CD4-positive, alpha-beta T cell treated with Interleukin-6 at 100 ng/mL for 8 hours (primary cell): ENCODE results near the gene SIGLEC1.

Experiments
- DNase-seq: peaks from one replicate; pipeline ENCODE4 v3.0.0-alpha.2; 2020; ENCODE audit warnings: mixed read lengths, low spot score

Gene SIGLEC1

GRCh38 chr20:3701061-3701998, 11.1 kb downstream of the SIGLEC1 start:
- no peak for DNase-seq

GRCh38 chr20:3699037-3699436, 13.4 kb downstream of the SIGLEC1 start:
- DNase-seq: no peak

- DNase-seq: no peak
These were observed 13.8 kb downstream of the SIGLEC1 start for GRCh38 chr20:3698591-3699001.

GRCh38 chr20:3697588-3698305, 14.7 kb downstream of the SIGLEC1 start:
- DNase-seq: no peak

DNA sequence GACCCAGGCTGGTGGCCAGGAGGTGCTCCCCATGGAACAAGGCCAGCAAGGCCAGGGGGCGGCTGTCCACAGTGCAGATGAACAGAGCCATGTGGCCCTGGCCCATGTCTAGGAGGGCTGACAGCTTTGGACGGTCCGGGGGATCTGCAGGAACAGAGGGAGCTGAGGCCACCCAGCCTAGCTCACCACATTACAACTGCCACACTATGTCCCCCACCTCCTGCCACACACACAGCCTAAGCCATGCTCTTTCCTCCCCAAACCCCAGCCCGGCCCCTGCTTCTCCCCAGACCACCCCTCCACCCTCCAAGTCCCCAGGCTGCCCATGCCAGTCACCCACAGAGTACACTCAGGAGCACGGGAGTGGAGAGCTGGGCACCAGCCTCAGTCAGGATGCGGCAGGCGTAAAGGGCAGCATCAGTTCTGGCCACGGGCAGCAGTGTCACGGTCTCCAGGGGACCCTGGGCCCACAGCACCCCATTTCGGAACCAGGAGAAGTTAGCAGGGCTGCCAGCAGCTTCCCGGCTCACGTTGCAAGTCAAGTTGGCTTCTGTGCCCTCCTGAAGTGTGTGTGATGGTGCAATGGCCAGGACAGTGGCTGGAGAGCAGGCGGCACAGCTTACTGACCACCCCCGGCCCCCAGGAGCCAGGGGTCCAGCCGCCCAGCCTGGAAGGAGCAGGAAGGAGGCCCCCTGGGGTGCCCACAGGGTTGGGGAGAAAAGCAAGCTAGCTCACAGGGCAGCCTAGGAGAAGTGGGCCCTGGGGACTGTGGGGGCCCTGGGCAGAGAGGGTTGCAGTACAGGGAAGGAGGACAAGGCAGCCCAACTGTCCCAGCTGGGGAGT, 15.4 kb downstream of the SIGLEC1 start:
- DNase-seq: no peak

GRCh38 chr20:3696200-3696599, 16.2 kb downstream of the SIGLEC1 start:
- no peak for DNase-seq

DNA sequence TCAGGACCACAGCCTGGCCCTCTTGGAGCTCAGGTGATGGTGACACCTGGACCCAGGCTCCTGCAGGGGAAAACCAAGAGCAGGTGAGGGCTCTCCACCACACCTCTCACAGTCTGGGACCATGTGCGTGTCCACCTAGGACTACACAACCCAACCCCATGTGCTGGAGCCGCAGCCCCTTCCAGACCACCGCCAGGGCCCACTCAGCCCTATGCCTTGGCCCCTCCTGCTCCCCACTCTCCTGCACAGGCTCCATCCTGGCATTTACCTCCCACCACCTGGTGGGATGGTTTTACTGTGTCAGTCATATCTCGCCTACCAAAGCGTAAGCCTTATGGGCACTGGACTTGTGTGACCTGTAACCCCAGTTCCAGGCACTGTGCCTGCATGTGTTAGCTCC, 17.5 kb downstream of the SIGLEC1 start:
- DNase-seq: no peak

- no peak for DNase-seq
These were observed 19.0 kb downstream of the SIGLEC1 start for GRCh38 chr20:3693376-3693775.

DNA sequence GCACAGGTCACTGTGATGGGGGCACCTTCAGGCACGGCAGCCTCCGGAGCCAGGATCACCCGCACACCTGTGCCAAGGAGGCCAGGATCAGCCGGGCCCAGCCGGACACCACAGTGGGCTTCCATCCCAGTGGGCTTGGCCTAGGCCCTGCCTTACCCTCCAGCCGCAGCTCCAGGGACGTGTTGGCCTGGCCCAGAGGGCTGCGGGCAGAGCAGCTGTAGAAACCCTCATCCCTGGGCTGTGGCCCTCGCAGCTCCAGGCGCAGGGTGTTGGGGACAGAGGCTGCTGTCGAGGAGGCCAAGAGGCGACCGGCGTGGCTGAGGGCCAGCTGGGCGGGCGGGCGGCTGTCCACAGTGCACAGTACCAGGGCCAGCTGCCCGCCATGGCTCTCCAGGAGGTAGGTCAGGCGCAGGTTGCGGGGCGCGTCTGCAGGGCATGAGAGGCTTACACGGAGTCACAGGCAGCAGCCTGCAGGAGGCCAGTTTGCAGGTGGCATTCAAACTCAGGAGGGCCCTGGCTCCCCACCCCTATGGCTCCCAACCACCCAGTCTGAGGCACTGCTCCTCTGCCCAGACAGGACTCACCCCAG, 19.6 kb downstream of the SIGLEC1 start:
- DNase-seq: no peak

DNA sequence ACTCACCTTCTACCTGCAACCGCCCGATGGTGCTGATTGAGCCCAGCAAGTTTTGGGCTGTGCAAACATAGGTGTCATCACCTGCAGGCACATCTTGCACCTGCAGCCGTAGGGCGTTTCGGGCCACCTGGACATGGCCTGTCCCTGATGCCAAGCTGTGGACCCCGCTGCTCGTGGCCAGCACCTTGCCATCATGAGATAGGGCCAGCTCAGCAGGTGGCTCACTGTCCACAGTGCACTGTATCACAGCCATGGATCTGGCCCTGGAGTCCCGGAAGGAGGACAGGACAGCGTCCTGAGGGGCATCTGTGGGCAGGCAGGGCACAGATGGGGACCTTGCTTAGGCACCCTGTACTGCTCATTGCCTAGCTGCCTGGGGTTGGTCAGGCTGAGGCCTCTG, 20.5 kb downstream of the SIGLEC1 start:
- no peak for DNase-seq

- no peak for DNase-seq
These were observed 21.1 kb downstream of the SIGLEC1 start for GRCh38 chr20:3691306-3691705.

DNA sequence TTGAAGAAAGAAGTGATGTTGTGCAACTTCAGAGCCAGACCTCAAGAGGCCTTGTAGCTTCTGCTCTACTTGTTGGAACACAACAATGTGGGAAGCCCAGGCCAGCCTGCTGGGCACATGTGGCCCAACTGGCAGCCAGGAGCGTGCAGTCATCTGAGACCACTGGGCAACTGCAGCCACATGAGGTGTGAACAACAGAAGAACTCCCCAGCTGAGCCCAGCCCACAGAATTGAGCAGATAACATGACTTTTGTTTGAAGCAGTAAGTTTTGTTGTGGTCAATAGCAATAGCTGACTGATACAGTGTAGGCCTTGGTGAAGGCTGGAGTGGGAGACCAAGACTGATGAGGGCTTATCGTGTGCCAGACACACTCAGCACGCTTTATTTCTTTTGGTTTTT, 22.0 kb downstream of the SIGLEC1 start:
- no peak for DNase-seq

- no peak for DNase-seq
These were observed 22.4 kb downstream of the SIGLEC1 start for GRCh38 chr20:3689978-3690377.

GRCh38 chr20:3687655-3688054, 24.7 kb downstream of the SIGLEC1 start:
- DNase-seq: no peak

DNA sequence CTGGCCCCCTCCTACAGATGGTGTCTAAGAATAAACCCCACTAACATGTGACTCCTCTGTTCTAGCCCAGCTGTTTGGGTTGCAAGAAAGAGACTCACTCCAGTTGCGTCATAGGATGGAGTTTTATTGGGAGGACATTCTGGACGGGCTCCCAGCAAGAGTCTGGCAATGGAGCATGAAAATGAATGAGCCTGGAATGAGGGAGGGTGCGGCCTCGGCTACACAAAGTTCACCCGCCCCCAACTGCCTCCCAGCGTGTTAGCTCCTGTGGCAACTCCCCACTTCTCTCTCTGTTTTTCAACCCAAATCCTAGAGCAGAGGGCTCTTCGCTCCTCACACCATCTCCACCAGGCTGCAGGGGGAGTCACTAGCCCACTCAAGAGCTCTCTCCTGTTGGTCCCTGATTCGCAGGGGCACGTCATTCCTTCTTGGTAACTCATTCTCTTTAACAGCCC, 25.5 kb downstream of the SIGLEC1 start:
- no peak for DNase-seq

GRCh38 chr20:3686421-3686820, 26.0 kb downstream of the SIGLEC1 start:
- DNase-seq: no peak

DNA sequence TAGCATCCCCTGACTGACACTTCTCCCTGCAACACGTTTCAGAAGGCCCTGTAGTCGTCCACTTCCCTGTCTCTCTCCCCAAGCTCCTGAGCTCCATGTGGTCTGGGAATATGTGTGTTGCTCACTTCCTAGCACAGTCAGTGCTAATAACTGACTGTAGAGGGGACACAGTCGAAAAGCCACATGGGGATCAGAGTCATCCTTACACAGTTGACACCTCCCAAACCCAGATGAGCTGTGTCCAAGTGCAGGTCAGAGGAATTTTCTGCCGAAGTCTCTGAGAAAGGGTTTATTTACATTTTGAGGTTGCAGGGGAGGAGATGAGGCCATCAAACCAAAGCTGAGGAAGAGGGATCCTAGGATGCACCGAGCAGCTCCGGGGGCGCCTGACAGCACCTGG, 27.1 kb downstream of the SIGLEC1 start:
- no peak for DNase-seq

GRCh38 chr20:3681931-3682781, 30.2 kb downstream of the SIGLEC1 start, which contains the start of gene ADAM33:
ADAM33 (minus strand) TSS chr20:3682010; CDS start chr20:3682004, 6 bp downstream.
- no peak for DNase-seq

DNA sequence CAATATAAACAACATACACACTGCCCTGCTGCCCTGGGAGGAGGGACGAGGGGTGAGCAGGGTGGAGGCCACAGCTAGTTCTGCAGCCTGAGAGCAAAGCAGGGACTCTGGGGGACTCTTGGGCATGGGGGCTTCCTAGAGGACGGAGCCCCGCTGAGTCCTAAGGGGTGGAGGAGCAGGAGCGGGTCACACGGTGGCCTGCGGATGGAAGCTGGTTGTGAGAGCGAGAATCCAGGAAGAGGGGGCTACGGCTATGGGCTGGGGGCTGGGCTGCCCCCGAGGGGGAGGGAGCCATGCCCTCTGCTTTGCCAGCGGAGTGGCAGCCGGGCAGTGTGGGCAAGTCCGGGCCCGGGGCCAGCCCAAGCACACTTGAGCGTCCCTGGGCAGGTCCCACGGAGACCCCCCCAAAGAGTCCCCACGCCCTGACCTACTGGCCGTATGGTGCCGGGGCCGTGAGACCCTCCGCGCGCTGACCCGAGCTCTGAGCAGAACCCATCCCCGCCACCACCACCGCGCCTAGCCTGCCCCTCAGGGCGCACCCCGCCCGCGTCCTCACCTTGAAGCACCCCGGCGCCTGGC, 31.0 kb downstream of the SIGLEC1 start:
- no peak for DNase-seq

DNA sequence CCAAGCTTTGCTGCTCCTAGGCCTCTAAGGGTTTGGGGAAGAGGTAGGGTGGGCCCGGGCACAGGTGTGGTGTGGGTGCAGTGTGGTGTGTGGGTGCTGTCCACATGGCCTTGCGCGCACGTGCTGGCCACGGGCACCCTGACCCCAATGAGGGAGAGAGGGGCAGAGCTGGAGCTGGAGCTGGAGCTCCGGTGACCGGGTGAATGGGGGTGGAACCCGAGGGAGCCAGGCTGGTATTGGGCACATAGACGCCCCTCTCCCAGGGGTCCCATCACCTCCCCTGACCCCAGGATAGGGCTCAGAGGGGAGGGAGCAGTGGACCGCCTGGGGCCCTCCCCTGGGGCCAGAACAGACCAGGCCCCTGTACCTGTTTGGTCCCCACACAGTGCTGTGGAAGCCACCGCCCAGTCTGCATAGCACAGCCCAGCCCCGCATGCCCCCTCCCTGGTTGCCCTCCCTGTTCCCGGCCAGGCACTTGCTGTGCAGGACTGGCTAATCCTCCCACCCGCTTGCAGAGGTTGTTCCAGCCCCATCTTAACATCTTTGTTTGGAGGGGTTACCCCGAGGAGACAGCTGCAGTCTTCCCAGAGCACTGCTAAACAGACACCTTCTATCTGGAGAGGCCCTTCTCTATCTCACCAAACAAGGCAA, 31.6 kb downstream of the SIGLEC1 start:
- DNase-seq: no peak
